Aorta (tissue), 5 donors: Measurements from ENCODE around the gene ALK. TPM values are rescaled to one million over a fixed set of nuclear protein-coding genes. Genes with fewer than 3 reads are reported as not detected.

Experiments
- ATAC-seq: fragments of 200-7000 bp; cut with Tn5 transposase; one replicate; pipeline ENCODE4 v1.9.1; 2022; ENCODE audit warnings: moderate library complexity; ENCODE audit not compliant: low FRiP score
- DNase-seq, 2 donors: peaks; one replicate each; pipeline ENCODE4 v3.0.0-alpha.2; 2020
- H3K27ac ChIP-seq, 2 donors: one replicate each; pipeline ENCODE4 v1.5.1; 2013; ENCODE audit warnings: low read length in 2 of 2, mild to moderate bottlenecking in 2 of 2, moderate library complexity in 2 of 2, control low read depth in 1 of 2, inconsistent platforms in 1 of 2, low read depth in 1 of 2
- H3K27me3 ChIP-seq, 2 donors: one replicate each; pipeline ENCODE4 v1.6.1; 2013; ENCODE audit warnings: control low read depth in 1 of 2, low read length in 1 of 2, mild to moderate bottlenecking in 1 of 2, moderate library complexity in 1 of 2; ENCODE audit not compliant: insufficient read depth in 2 of 2, control insufficient read depth in 1 of 2
- H3K36me3 ChIP-seq, 2 donors: one replicate each; pipeline ENCODE4 v1.6.1; 2013; ENCODE audit warnings: control low read depth in 1 of 2, low read length in 1 of 2, mild to moderate bottlenecking in 1 of 2; ENCODE audit not compliant: insufficient read depth in 2 of 2, control insufficient read depth in 1 of 2
- H3K4me1 ChIP-seq, 2 donors: one replicate each; pipeline ENCODE4 v1.6.1; 2013; ENCODE audit warnings: low read length in 2 of 2, control low read depth in 1 of 2, mild to moderate bottlenecking in 1 of 2, moderate library complexity in 1 of 2; ENCODE audit not compliant: insufficient read depth in 2 of 2, control insufficient read depth in 1 of 2
- H3K4me3 ChIP-seq, 2 donors: one replicate each; pipeline ENCODE4 v1.5.1; 2013; ENCODE audit warnings: low read length in 2 of 2, control low read depth in 1 of 2, mild to moderate bottlenecking in 1 of 2
- H3K9me3 ChIP-seq: one replicate; pipeline ENCODE4 v1.6.1; 2013; ENCODE audit warnings: mild to moderate bottlenecking, low read length; ENCODE audit not compliant: control insufficient read depth
- WGBS, 2 donors: extraction: QIAGEN DNeasy Blood & Tissue Kit; methylation state at CpG; one replicate each; pipeline ENCODE4 v1.1.7; 2013; 5-methylcytosine and 5-hydroxymethylcytosine counted together
- intact Hi-C, 2 donors: fragments of 100-400 bp; cut with DNase I; formaldehyde crosslinking; loops; one replicate each; pipeline versions ENCODE4 v1.14.2 to v1.15.0; 2022
- polyA plus RNA-seq, 2 donors: library from polyadenylated mRNA; stranded (reverse); fragments of 200-250 nt; gene quantifications; one replicate each; pipeline ENCODE4 v1.2.3, GENCODE V29; 2013
- total RNA-seq, 2 donors: library from RNA; stranded (reverse); fragmentation: NEBNext Ultra II Directional; extraction: Animal tissue kit (Norgen Biotek cat#: 25700); gene quantifications; one replicate each; pipeline ENCODE4 v1.2.1, GENCODE V29; 2021
- donor health status: healthy with polysubstance abuse.
- donor health status: Bipolar disorder and iron deficiency.
- donor health status: DM: no; HTN: no; CAD: no.
- donor health status: DM: no; HTN: no; CAD: no.
- donor health status: DM: yes; HTN: yes; CAD: no.

ALK gene
- total and polyA plus RNA-seq, 4 donors: 0.13 to 0.30 TPM; not detected in 2

DNA sequence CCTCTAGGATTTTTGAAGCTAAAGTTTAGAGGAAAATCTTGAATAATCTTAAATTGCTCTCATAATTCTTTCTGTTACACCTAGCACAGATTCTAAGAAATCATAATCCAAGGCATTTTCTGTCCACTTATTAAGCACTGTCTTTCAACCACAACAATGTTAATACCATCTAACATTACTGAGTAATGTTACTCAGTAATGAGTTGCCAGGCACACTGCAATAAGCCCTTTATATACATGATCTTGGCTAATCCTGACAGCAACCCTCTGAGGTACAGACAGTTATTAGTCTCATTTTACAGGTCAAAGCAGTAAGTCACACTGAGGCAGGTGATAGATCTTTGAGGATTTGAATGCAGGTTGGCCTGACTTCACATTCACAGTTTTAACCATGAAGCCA is 291.9 kb downstream of the ALK start:
- Histone ChIP-seq H3K36me3 (no peaks in the 10 kb centered on the region), H3K4me3 (no peak overlapping the region), H3K27me3 (no peaks in the 10 kb centered on the region), H3K4me1 (no peaks in the 10 kb centered on the region), H3K27ac (no peak overlapping the region), H3K9me3 (peaks cover 1% of the 10 kb centered on the region)
- no peak for ATAC-seq
- no peak for DNase-seq
- intact Hi-C loops: no loop called here

DNA sequence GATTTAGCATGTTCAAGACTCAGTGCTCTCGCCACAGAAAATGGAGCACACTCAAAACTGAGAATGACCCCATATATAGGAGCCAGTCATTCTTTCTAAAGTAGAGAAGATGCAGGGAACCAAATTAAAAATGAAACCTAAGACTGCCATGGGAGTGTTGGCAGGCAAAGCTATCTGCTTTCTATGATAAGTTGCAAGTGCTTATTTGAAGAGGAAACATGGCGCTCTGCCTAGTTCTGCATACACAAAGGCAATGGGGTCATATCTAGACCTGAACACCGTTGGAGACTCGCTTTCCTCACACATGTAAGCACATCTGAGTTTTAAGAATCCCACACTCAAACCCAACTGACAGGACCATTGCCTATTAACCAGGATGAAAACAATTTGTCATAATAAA is 292.5 kb downstream of the ALK start:
- H3K27ac ChIP-seq: no peak overlapping the region
- no peaks in the 10 kb centered on the region for H3K36me3 ChIP-seq
- 69% methylated on average over 4 of the region's 4 CpGs for WGBS, 2 donors
- H3K9me3 ChIP-seq: peaks cover 1% of the 10 kb centered on the region
- H3K4me1 ChIP-seq: no peaks in the 10 kb centered on the region
- DNase-seq (no peak), ATAC-seq (no peak)
- no peaks in the 10 kb centered on the region for H3K27me3 ChIP-seq
- intact Hi-C loops: no loop called here
- H3K4me3 ChIP-seq: no peak overlapping the region

DNA sequence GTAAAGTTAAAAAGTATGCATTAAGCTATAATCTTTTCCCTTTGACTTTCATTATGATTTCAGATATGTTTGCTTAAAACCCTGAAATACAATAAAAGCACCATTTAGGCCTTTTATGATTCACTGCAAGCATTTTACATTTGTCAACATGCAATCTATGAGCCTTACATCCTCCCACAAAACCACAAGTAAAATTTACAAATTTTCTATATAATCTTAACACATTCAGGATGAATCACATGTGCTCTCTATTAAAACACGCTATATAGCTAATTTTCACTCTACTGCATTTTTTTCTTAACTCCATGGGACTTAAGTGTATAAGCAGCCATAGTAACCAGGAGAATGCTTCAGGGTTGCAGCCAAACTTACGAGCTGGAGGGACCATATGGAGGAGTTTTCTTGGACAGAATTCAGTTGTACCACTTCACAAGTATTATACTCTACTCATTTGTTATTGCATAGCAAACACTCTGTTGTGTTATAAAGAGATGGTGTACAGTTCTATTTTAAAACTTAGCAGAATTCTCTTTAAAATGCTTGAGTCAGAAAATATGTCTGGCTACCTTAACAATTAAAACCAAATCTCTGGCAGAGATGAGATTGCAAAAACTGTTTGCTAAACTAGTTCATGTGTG is 293.2 kb downstream of the ALK start:
- Histone ChIP-seq H3K27ac (no peak overlapping the region), H3K9me3 (peaks cover 1% of the 10 kb centered on the region), H3K4me1 (no peaks in the 10 kb centered on the region), H3K4me3 (no peak overlapping the region), H3K27me3 (no peaks in the 10 kb centered on the region), H3K36me3 (no peaks in the 10 kb centered on the region)
- 40 to 48% methylated on average over 2 of the region's 2 CpGs for WGBS, 2 donors
- intact Hi-C loops: no loop called here
- ATAC-seq (no peak), DNase-seq (no peak)

DNA sequence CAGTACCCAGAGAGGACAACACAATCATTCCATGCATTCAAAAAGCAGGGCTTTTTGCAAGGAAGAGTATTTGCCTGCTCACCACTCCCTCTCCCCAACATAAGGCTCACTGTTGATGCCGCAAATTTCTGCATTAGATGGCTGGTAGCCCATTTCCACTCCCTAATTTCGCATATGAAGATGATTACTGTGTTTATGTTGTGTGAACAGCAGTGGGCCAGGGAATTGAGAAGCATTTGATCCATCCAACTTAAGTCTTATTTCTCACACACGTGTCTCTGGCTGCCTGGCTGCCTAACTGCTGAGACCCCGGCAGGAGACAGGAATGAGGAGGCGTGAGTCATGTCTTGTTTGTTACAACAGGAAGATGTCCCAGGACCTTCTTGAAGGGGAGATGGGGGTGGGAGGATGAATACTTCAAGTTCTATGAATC is 294.1 kb downstream of the ALK start:
- intact Hi-C loops: no loop called here

DNA sequence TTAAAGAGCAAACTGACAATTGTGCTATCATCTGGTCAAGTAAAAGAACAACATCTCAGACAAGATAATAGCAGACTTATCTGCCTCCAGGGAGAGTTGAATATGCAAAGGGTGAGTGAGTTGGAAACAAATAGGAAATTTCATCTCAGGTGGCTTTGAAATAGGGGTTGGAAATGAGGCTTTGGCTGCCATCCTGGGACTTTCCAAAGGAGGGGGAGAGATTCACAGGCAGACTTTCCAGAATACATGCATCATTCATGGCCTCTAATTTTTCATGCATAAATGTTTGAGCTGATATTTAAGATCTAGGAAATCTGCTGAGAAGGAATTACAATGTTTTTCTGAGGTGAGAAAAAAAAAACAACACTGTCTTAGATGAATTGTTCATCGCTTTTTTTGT is 300.5 kb downstream of the ALK start:
- ATAC-seq: no peak
- no peaks in the 10 kb centered on the region for H3K27me3 ChIP-seq
- no peak overlapping the region for H3K4me3 ChIP-seq
- DNase-seq: no peak
- H3K36me3 ChIP-seq: no peaks in the 10 kb centered on the region
- intact Hi-C loops: no loop called here
- WGBS, 2 donors: 91 to 94% methylated on average over 1 of the region's 1 CpG
- no peaks in the 10 kb centered on the region for H3K9me3 ChIP-seq
- H3K4me1 ChIP-seq: no peaks in the 10 kb centered on the region
- no peak overlapping the region for H3K27ac ChIP-seq

More for the DNA sequence above, 294.1 kb downstream of the ALK start:
- ATAC-seq (no peak), DNase-seq (no peak)
- H3K4me1 ChIP-seq: no peaks in the 10 kb centered on the region
- no peak overlapping the region for H3K4me3 ChIP-seq
- no peaks in the 10 kb centered on the region for H3K36me3 ChIP-seq
- no peaks in the 10 kb centered on the region for H3K27me3 ChIP-seq
- 33 to 36% methylated on average over 5 of the region's 5 CpGs for WGBS, 2 donors
- H3K9me3 ChIP-seq: peaks cover 1% of the 10 kb centered on the region
- H3K27ac ChIP-seq: no peak overlapping the region

DNA sequence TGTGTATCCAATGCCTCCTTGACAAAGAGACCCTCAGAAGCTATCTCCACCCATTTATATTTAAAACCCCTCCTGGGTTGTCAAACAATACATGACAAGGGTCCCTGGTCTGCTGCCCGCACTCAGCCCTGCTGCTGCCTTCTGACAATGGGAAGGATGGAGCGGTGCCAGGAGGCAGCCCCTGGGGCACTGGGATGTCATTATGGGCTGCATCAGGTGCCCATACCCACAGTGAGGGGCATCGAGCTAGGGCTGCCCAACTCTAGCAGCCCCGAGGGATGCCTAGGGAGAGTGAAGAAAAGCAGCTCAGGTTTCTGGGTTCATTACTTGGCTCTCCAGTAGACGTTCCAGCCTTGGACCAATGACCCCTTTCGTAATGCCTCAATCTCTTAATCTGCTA is 301.7 kb downstream of the ALK start:
- DNase-seq (no peak), ATAC-seq (no peak)
- H3K36me3 ChIP-seq: no peaks in the 10 kb centered on the region
- H3K4me3 ChIP-seq: no peak overlapping the region
- no peaks in the 10 kb centered on the region for H3K27me3 ChIP-seq
- intact Hi-C loops: no loop called here
- no peak overlapping the region for H3K27ac ChIP-seq
- no peaks in the 10 kb centered on the region for H3K4me1 ChIP-seq
- 81 to 82% methylated on average over 6 of the region's 6 CpGs for WGBS, 2 donors
- H3K9me3 ChIP-seq: no peaks in the 10 kb centered on the region

DNA sequence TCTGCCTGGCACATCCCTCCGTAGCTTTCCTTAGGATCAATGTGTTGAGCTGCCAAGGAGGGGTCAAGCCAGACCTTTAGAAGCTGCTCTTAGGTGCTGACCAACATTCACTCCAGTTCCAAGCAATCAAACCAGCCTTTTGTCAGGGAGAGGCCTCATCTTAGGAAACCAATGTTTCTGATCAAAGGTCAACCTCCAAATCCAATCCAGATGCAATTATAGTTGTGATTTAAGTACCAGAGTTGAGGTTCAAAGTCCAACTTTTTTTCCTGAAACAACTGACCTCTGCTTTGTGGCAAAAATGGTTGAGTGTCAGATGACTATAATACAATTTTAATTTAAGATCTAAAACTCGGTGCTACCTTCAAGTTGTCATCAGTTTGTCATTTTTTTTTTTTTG is 303.4 kb downstream of the ALK start:
- Histone ChIP-seq H3K9me3 (no peaks in the 10 kb centered on the region), H3K4me3 (no peak overlapping the region), H3K27me3 (no peaks in the 10 kb centered on the region), H3K36me3 (no peaks in the 10 kb centered on the region), H3K27ac (no peak overlapping the region), H3K4me1 (no peaks in the 10 kb centered on the region)
- ATAC-seq: no peak
- DNase-seq: no peak
- intact Hi-C loops: no loop called here
- 76 to 78% methylated on average over 2 of the region's 2 CpGs for WGBS, 2 donors

DNA sequence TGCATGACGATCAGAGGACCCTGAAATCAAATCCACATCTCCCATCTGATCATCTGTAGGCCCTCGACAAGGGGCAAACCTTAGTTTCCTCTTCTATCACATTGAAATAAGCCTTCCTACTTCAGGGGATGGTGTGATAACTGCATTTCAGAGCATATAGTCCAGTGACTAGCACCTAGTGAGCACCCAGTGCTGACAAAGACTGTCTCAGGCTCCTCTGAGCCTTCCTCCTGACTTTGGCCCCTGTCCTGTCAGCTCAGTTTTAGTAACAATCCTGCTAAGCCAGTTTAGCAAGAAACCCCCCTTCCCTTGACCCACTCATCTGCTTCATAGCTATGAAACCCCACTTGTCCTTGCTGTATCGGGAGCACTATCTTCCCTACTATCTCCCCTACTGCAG is 304.0 kb downstream of the ALK start:
- Histone ChIP-seq H3K27ac (no peak overlapping the region), H3K9me3 (no peaks in the 10 kb centered on the region), H3K27me3 (no peaks in the 10 kb centered on the region), H3K36me3 (no peaks in the 10 kb centered on the region), H3K4me1 (no peaks in the 10 kb centered on the region), H3K4me3 (no peak overlapping the region)
- ATAC-seq (no peak), DNase-seq (no peak)
- 68 to 72% methylated on average over 3 of the region's 3 CpGs for WGBS, 2 donors
- intact Hi-C loops: no loop called here

DNA sequence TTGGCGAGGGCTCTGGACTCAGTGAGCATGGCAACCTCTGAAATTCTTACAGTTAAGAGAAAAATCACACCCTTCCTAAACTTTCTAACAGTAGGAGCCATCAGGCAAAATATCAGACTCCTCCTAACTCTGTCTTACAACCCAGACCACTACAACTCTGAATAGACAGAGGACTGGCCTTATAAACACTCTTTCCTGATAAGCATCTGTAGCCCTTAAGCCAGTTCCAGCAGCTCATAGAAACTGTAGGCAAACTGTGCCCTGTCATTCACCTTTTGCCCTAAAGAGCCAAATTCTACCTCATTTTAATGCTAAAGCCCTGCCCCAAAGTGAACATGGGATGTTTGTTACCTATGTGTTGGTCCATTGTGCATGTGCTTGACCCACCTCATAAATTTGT is 304.8 kb downstream of the ALK start:
- no peak overlapping the region for H3K4me3 ChIP-seq
- no peak for DNase-seq
- 20 to 54% methylated on average over 1 of the region's 1 CpG for WGBS, 2 donors
- no peak overlapping the region for H3K27ac ChIP-seq
- H3K4me1 ChIP-seq: no peaks in the 10 kb centered on the region
- intact Hi-C loops: no loop called here
- no peaks in the 10 kb centered on the region for H3K9me3 ChIP-seq
- H3K27me3 ChIP-seq: no peaks in the 10 kb centered on the region
- H3K36me3 ChIP-seq: no peaks in the 10 kb centered on the region
- no peak for ATAC-seq
